ENCODE results near the gene SLC25A21. TPM values are rescaled to one million over a fixed set of nuclear protein-coding genes. Genes with fewer than 3 reads are reported as not detected.

SLC25A21 gene
- total and polyA plus RNA-seq, 10 of the 15 experiments (the other 5 are each of a cell fraction or from before 2014, with no cell fraction given) = 0.06 to 0.72 (median 0.17) TPM; not detected in 3

DNA sequence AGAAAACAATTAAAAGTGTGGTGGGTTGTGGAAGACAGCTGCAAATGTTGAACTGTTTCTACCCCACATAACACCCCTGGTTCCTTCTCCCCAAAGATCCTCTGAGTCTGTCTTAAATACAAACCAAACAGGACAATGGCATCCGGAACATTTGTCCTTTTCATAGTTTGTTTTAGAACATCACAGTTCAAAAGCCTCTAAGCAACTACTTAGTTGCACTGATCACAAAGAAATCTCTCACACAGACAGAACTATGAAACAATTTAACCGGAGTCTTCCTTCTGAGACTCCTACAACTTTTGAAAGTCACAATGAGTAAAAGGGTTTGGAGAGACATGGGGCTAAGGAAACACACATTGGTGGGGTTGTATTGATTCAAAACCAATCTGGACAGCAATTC is 125.6 kb downstream of the SLC25A21 start:
- no peaks in the 10 kb centered on the region for H3K79me2 ChIP-seq (ENCODE audit: control insufficient read depth, insufficient read depth, low read length)
- BruUV-seq (replicated peaks) = no TSS peak
- H3K36me3 ChIP-seq (ENCODE audit: control insufficient read depth in 2 of 2, insufficient read depth in 2 of 2, low read length in 1 of 2) = no peaks in the 10 kb centered on the region
- no peak overlapping the region for H3K27ac ChIP-seq (ENCODE audit: control insufficient read depth, insufficient read depth)
- POLR2A ChIA-PET = no interaction called here
- TF ChIP-seq RAD51 (IDR thresholded peaks at IDR 0.05) (no peak), STAT1 (conservative IDR thresholded peaks at IDR 0.05) (no peak), MTA3 (IDR thresholded peaks at IDR 0.05; ENCODE audit: borderline replicate concordance, low read length) (no peak), TBL1XR1 (IDR thresholded peaks at IDR 0.05; ENCODE audit: low read depth, low read length) (no peak), ZNF622 (IDR thresholded peaks at IDR 0.05) (no peak), SREBF2 (IDR thresholded peaks at IDR 0.05; ENCODE audit: low read length) (no peak), SMC3 (IDR thresholded peaks at IDR 0.05; ENCODE audit: borderline replicate concordance, low read length) (no peak), ZNF384 (IDR thresholded peaks at IDR 0.05; ENCODE audit: borderline replicate concordance, low read depth, low read length) (no peak), SMAD5 (IDR thresholded peaks at IDR 0.05; ENCODE audit: low read depth) (no peak)
- TF ChIP-seq, protein P1, sequence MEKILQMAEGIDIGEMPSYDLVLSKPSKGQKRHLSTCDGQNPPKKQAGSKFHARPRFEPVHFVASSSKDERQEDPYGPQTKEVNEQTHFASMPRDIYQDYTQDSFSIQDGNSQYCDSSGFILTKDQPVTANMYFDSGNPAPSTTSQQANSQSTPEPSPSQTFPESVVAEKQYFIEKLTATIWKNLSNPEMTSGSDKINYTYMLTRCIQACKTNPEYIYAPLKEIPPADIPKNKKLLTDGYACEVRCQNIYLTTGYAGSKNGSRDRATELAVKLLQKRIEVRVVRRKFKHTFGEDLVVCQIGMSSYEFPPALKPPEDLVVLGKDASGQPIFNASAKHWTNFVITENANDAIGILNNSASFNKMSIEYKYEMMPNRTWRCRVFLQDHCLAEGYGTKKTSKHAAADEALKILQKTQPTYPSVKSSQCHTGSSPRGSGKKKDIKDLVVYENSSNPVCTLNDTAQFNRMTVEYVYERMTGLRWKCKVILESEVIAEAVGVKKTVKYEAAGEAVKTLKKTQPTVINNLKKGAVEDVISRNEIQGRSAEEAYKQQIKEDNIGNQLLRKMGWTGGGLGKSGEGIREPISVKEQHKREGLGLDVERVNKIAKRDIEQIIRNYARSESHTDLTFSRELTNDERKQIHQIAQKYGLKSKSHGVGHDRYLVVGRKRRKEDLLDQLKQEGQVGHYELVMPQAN (conservative IDR thresholded peaks at IDR 0.05) = no peak
- TF ChIP-seq, protein P2, sequence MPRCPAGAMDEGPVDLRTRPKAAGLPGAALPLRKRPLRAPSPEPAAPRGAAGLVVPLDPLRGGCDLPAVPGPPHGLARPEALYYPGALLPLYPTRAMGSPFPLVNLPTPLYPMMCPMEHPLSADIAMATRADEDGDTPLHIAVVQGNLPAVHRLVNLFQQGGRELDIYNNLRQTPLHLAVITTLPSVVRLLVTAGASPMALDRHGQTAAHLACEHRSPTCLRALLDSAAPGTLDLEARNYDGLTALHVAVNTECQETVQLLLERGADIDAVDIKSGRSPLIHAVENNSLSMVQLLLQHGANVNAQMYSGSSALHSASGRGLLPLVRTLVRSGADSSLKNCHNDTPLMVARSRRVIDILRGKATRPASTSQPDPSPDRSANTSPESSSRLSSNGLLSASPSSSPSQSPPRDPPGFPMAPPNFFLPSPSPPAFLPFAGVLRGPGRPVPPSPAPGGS (IDR thresholded peaks at IDR 0.05; ENCODE audit: borderline replicate concordance, insufficient read depth, low read depth, low read length, poor library complexity, severe bottlenecking) = no peak
- TF ChIP-seq, protein P3, sequence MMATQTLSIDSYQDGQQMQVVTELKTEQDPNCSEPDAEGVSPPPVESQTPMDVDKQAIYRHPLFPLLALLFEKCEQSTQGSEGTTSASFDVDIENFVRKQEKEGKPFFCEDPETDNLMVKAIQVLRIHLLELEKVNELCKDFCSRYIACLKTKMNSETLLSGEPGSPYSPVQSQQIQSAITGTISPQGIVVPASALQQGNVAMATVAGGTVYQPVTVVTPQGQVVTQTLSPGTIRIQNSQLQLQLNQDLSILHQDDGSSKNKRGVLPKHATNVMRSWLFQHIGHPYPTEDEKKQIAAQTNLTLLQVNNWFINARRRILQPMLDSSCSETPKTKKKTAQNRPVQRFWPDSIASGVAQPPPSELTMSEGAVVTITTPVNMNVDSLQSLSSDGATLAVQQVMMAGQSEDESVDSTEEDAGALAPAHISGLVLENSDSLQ (IDR thresholded peaks at IDR 0.05) = no peak
- TF ChIP-seq, protein P4, sequence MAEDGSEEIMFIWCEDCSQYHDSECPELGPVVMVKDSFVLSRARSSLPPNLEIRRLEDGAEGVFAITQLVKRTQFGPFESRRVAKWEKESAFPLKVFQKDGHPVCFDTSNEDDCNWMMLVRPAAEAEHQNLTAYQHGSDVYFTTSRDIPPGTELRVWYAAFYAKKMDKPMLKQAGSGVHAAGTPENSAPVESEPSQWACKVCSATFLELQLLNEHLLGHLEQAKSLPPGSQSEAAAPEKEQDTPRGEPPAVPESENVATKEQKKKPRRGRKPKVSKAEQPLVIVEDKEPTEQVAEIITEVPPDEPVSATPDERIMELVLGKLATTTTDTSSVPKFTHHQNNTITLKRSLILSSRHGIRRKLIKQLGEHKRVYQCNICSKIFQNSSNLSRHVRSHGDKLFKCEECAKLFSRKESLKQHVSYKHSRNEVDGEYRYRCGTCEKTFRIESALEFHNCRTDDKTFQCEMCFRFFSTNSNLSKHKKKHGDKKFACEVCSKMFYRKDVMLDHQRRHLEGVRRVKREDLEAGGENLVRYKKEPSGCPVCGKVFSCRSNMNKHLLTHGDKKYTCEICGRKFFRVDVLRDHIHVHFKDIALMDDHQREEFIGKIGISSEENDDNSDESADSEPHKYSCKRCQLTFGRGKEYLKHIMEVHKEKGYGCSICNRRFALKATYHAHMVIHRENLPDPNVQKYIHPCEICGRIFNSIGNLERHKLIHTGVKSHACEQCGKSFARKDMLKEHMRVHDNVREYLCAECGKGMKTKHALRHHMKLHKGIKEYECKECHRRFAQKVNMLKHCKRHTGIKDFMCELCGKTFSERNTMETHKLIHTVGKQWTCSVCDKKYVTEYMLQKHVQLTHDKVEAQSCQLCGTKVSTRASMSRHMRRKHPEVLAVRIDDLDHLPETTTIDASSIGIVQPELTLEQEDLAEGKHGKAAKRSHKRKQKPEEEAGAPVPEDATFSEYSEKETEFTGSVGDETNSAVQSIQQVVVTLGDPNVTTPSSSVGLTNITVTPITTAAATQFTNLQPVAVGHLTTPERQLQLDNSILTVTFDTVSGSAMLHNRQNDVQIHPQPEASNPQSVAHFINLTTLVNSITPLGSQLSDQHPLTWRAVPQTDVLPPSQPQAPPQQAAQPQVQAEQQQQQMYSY (CRISPR knock-in tag; IDR thresholded peaks at IDR 0.05) = no peak
- intact Hi-C loops (cut with micrococcal nuclease; ENCODE audit: unreplicated experiment) = no loop called here
- FAIRE-seq = no peak
- no peak overlapping the region for H2AFZ ChIP-seq (ENCODE audit: control insufficient read depth, low read depth, low read length)
- no peak for ATAC-seq
- no peaks in the 10 kb centered on the region for H3K27me3 ChIP-seq (replicated peaks in 1 of 2; ENCODE audit: control insufficient read depth in 2 of 2, insufficient read depth in 2 of 2, low read length in 1 of 2)
- SMC1A ChIA-PET (ENCODE audit: uncharacterized antibody, unreplicated experiment) = no interaction called here
- no peaks in the 10 kb centered on the region for H3K4me1 ChIP-seq (ENCODE audit: control insufficient read depth, insufficient read depth, low read length)
- RAD21 ChIA-PET (ENCODE audit: unreplicated experiment) = no interaction called here
- H3K4me2 ChIP-seq (ENCODE audit: control insufficient read depth, insufficient read depth) = no peak overlapping the region
- in situ Hi-C loops (cut with MboI) = no loop called here
- H3K9ac ChIP-seq (ENCODE audit: control insufficient read depth, insufficient read depth, low read length) = no peak overlapping the region
- no peak for DNase-seq (ENCODE audit: low read depth, low spot score)
- H4K20me1 ChIP-seq (ENCODE audit: control insufficient read depth, insufficient read depth) = no peaks in the 10 kb centered on the region
- 38% methylated on average over 2 of the region's 2 CpGs for WGBS (ENCODE audit: insufficient coverage, insufficient replicate concordance, low lambda C conversion rate, missing lambda C conversion rate)
- H3K9me3 ChIP-seq (replicated peaks; ENCODE audit: control insufficient read depth, insufficient read depth, low read length) = no peaks in the 10 kb centered on the region; the same call in 2 of the 3 replicates
- CTCF ChIA-PET = no interaction called here
- H3K4me3 ChIP-seq = no peak overlapping the region

All from GM12878 (cell line).